GM12874 (cell line): ENCODE results near the gene GALNT14.

Experiments
- TF ChIP-seq, protein P1 (sequence below): IDR thresholded peaks from 2 replicates; pipeline ENCODE4 v1.5.1; 2011; ENCODE audit warnings: low read depth, mild to moderate bottlenecking, control low read depth, low read length, moderate library complexity; ENCODE audit not compliant: insufficient read depth

GALNT14 gene

DNA sequence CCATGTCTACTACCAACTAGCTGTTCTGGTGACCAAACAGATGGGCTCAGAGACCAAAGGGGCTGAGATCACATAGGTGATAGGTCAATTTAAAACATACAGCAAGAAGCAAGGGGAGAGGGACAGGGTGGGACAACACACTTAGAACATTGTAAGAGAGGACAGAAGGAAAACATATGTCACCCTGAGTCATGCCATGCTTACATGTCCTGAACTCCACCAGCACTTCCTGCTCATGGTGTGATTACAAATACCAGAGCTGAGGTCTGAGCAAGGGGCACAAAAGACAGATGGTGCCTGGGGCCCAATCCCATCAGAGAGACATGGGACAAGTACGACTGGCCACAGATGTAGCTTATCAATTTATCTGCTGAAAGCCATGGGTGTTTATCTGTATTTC is 28.7 kb upstream of the GALNT14 start:
- TF ChIP-seq, protein P1, sequence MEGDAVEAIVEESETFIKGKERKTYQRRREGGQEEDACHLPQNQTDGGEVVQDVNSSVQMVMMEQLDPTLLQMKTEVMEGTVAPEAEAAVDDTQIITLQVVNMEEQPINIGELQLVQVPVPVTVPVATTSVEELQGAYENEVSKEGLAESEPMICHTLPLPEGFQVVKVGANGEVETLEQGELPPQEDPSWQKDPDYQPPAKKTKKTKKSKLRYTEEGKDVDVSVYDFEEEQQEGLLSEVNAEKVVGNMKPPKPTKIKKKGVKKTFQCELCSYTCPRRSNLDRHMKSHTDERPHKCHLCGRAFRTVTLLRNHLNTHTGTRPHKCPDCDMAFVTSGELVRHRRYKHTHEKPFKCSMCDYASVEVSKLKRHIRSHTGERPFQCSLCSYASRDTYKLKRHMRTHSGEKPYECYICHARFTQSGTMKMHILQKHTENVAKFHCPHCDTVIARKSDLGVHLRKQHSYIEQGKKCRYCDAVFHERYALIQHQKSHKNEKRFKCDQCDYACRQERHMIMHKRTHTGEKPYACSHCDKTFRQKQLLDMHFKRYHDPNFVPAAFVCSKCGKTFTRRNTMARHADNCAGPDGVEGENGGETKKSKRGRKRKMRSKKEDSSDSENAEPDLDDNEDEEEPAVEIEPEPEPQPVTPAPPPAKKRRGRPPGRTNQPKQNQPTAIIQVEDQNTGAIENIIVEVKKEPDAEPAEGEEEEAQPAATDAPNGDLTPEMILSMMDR = no peak

DNA sequence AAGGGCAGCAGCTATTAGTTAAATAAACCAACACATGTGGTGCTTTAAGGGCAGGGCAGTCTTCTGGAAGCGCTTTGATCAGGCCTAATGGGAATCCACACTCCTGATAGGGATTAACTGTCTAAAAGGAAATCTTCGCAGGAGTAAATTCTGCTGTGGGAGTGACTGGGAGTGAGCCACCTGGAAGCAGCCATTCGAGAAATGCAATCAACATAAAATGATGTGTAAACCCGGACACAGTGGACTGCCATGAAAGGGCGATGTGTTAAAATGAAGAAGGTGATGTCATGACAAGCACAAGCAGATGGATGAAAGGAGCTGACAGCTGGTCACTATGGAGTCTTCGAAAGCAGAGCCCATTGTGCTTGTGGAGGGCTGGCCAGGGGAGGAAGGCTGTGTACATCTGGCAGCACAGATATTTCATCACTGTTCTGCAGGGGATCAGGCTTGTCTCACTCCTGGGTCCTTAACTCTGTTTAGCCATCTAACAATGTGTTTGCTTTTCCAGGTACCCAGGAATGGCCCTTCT is 24.8 kb upstream of the GALNT14 start:
- TF ChIP-seq, protein P1 = no peak

DNA sequence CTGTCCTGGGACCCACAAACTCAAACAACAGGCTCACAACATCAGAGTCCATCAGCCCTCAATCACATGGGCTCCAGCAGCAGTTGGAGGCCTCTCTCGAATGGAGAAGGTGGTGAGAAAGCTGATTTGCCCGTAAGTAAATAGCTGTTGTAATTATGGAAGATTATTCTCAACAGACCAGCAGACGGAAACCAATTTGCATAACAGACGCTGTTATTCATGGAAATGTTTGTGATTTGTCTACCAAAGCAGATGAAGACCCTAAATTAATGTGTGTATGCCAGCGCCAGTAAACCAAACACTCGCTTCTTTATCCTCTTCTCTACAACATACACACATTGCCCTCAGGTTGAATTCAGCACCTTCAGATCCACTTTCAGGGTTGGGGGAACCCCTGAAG is 23.4 kb upstream of the GALNT14 start:
- TF ChIP-seq, protein P1 = no peak

DNA sequence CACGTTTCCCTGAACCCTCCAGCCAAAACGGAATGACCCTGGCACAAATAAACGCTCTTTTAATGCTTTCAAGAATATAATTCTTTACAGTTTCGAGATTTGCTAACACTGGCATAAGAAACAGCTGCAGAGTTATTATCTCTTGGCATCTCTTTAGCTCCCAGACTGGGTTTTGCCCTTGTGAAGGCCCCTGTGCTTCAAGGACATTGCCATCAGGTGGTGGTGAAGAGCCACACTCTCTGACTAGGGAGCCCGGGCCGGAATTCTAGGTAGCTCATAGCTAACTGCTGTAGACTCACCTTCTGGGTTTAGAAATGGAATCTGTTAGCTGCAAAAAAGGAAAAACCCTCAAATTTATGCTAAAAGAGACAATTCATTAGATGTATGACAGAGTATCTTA is 13.3 kb upstream of the GALNT14 start:
- TF ChIP-seq, protein P1 = no peak

DNA sequence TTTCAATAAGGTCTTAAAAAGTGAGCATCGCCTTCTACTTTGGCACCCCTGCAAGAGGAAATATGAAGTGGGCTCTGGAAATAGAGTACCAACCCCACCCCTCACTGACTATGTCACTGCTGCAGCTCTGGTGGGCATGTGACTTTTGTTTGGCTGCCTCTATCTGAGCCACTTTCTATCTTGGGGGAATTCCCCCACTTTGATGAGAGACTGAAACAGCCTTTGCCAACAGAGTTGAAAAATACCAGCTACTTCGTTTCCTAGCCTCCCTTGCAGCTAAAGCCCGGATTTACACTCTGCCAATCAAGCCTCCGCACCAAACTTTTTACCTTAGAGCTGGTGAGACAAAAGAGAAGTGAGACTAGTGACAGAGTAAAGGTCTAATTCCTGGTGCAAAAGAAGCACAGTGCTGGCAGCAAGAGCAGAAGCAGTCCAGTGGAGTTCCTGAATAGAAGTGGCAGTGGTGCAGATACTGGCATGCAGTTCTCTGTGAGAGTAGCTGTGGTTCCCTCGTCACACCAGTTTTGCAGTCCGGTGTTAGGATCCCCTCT is 12.0 kb upstream of the GALNT14 start:
- TF ChIP-seq, protein P1 = no peak

DNA sequence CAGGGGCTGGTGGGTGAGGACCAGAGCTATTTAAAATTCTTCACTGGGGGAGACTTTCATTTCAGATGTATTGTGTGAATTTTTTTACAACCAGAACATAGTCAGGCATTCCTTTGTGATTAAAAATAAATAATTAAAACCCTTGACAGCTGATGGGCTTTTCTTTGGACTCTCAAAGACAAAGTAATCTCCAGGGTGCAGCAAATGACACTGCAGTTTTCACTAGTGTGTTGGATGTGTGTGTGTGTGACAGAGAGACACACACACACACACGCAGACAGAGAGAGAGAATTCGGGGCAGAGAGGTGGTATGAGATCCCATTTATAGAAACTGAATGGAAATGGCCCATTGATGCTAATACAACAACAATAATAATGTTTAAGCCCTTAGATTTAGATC is 10.3 kb upstream of the GALNT14 start:
- TF ChIP-seq, protein P1 = no peak

DNA sequence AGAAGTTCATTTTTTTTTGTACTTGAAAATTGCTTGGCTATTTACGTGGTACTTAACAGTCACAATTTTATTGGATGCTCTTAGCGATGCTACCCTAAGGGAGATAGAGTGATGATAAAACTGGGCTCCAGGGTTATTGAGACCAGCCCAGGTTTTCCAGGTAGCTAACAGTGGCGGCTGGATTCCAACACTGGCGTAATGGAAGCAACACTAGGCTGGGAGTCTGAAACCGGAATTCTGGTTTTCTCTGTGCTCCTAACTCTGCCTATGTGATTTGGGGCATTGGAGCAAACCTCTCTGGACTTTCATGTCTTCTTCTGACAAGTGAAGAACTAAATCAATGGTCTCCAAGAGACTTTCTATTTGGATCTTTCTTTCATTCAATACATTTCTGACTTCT is 9.4 kb upstream of the GALNT14 start:
- TF ChIP-seq, protein P1 = no peak
